Measurements from ENCODE around the gene RBM33. TPM values are rescaled to one million over a fixed set of nuclear protein-coding genes. Genes with fewer than 3 reads are reported as not detected.

RBM33 gene
- total and polyA plus RNA-seq, 10 of the 15 experiments (the other 5 are each of a cell fraction or from before 2014, with no cell fraction given): 4.7 to 67.2 (median 24.3) TPM

GRCh38 chr7:155663937-155664336 is 19.5 kb downstream of the RBM33 start:
- H3K4me2 ChIP-seq (ENCODE audit: control insufficient read depth, insufficient read depth): no peak overlapping the region
- in situ Hi-C loops (cut with MboI) (no loop called here), intact Hi-C loops (cut with micrococcal nuclease; ENCODE audit: unreplicated experiment) (no loop called here)
- peaks cover 13% of the 10 kb centered on the region for H3K4me1 ChIP-seq (ENCODE audit: control insufficient read depth, insufficient read depth, low read length)
- no peak overlapping the region for H3K9ac ChIP-seq (ENCODE audit: control insufficient read depth, insufficient read depth, low read length)
- CTCF ChIA-PET: interaction anchor here (0.7 to 1.4 kb wide), 3 partner anchors 65 to 801 kb away, joined by 3 to 4 read pairs (median 4); no protein-coding TSS in a partner anchor
- H2AFZ ChIP-seq (ENCODE audit: control insufficient read depth, low read depth, low read length): no peak overlapping the region
- peaks cover 3 to 17% of the 10 kb centered on the region in 2 experiments; a peak in 3 of 4 replicates for H3K36me3 ChIP-seq (ENCODE audit: control insufficient read depth in 2 of 2, insufficient read depth in 2 of 2, low read length in 1 of 2)
- H3K27ac ChIP-seq (ENCODE audit: control insufficient read depth, insufficient read depth): no peak overlapping the region
- 94% methylated on average over 3 of the region's 4 CpGs for WGBS (ENCODE audit: insufficient coverage, insufficient replicate concordance, low lambda C conversion rate, missing lambda C conversion rate)
- DNase-seq (ENCODE audit: low read depth, low spot score) (no peak), ATAC-seq (no peak), FAIRE-seq (no peak)
- SMC1A ChIA-PET (ENCODE audit: uncharacterized antibody, unreplicated experiment): interaction anchor here (1.5 to 2.6 kb wide), 2 partner anchors 13 to 72 kb away, joined by 3 to 9 read pairs; no protein-coding TSS in a partner anchor
- peaks cover 92% of the 10 kb centered on the region for H3K79me2 ChIP-seq (ENCODE audit: control insufficient read depth, insufficient read depth, low read length)
- H4K20me1 ChIP-seq (ENCODE audit: control insufficient read depth, insufficient read depth): peaks cover 3% of the 10 kb centered on the region; the same call in 1 of the 2 replicates
- no TSS peak for BruUV-seq (replicated peaks)
- H3K27me3 ChIP-seq (replicated peaks in 1 of 2; ENCODE audit: control insufficient read depth in 2 of 2, insufficient read depth in 2 of 2, low read length in 1 of 2): no peaks in the 10 kb centered on the region
- POLR2A ChIA-PET: interaction anchor here (0.7 to 1.0 kb wide), 2 partner anchors 13 to 324 kb away, joined by 4 read pairs; no protein-coding TSS in a partner anchor
- H3K4me3 ChIP-seq: no peak overlapping the region
- RAD21 ChIA-PET (ENCODE audit: unreplicated experiment): no interaction called here
- peaks cover 7% of the 10 kb centered on the region; the same call in 2 of the 3 replicates for H3K9me3 ChIP-seq (replicated peaks; ENCODE audit: control insufficient read depth, insufficient read depth, low read length)
- TF ChIP-seq ASH2L (IDR thresholded peaks at IDR 0.05; ENCODE audit: borderline replicate concordance, low read depth) (no peak), ZBTB33 (IDR thresholded peaks at IDR 0.05) (no peak), NKRF (conservative IDR thresholded peaks at IDR 0.05) (no peak), HDGF (IDR thresholded peaks at IDR 0.05) (no peak), MLLT1 (IDR thresholded peaks at IDR 0.05) (no peak), MYB (IDR thresholded peaks at IDR 0.05; ENCODE audit: borderline replicate concordance, low read depth, low read length) (no peak), E4F1 (IDR thresholded peaks at IDR 0.05; ENCODE audit: borderline replicate concordance, partially characterized antibody) (no peak), SMC3 (IDR thresholded peaks at IDR 0.05; ENCODE audit: borderline replicate concordance, low read length) (no peak), E2F8 (IDR thresholded peaks at IDR 0.05; ENCODE audit: low read depth, partially characterized antibody) (no peak), IRF3 (IDR thresholded peaks at IDR 0.05) (no peak)
